Fibroblast of villous mesenchyme (primary cell): Measurements from ENCODE around the gene RGS9. TPM values are rescaled to one million over a fixed set of nuclear protein-coding genes. Genes with fewer than 3 reads are reported as not detected.
A peak's percentile ranks its signal among the peaks of the same experiment; 100 is the strongest.

ENCODE experiments used
- DNase-seq: peaks from one replicate; pipeline ENCODE4 v3.0.0-alpha.2; 2010; ENCODE audit warnings: low read depth
- H3K4me3 ChIP-seq: 2 replicates; pipeline ENCODE4 v1.5.1; 2011; ENCODE audit warnings: low read depth, mild to moderate bottlenecking, low read length
- total RNA-seq: library from RNA; depleted of rRNA; stranded (reverse); fragments of >200 nt; gene quantifications from 2 replicates; pipeline ENCODE4 v1.2.3, GENCODE V29; 2012
- TF ChIP-seq, protein P1 (sequence below): IDR thresholded peaks from 2 replicates; pipeline ENCODE4 v1.5.1; 2012; ENCODE audit warnings: low read depth, mild to moderate bottlenecking, low read length; ENCODE audit not compliant: insufficient read depth

The RGS9 gene
- total RNA-seq, 1 donor: 2.2 TPM

DNA sequence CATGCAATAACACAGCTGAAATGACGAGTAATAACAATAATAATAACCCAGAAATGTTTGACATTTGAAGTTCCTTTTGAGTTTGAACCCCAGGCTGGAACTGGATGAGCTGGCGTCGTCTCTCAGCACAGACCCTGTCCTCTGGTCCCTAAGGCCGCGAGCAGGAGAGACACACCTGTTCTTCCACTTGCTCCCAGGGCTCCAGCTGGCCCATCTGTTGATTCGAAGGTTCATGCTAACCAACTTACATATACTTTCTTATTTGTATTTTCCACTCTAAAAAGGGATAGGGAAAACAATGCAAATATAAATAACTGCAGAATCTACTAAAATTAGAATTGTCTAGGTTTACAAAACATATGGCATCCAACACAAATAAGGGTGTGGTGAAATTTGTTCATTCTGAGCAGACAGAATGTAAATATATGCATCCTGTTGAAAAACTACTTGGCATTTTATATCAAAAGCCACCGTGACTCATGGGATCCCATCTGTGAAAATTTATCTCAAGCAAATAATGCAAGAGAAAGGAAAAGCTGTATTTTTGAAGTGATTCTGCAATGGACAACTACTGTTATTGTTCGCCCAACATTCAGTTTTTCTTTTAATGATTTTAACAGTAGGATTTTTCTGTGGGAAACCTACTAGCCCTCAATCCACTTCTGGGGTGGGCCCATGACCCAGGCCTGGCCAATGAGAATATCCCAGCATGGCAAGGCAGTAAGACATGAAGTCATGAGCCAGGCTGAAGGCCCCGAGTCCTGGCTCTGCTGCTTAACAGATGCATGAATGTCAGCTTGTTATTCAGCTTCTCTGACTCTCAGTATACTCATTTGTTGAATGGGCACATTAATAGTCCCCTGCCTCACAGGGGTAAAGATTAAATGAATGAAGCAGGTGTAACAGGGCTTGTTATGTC is 13.2 kb upstream of the RGS9 start:
- TF ChIP-seq, protein P1, sequence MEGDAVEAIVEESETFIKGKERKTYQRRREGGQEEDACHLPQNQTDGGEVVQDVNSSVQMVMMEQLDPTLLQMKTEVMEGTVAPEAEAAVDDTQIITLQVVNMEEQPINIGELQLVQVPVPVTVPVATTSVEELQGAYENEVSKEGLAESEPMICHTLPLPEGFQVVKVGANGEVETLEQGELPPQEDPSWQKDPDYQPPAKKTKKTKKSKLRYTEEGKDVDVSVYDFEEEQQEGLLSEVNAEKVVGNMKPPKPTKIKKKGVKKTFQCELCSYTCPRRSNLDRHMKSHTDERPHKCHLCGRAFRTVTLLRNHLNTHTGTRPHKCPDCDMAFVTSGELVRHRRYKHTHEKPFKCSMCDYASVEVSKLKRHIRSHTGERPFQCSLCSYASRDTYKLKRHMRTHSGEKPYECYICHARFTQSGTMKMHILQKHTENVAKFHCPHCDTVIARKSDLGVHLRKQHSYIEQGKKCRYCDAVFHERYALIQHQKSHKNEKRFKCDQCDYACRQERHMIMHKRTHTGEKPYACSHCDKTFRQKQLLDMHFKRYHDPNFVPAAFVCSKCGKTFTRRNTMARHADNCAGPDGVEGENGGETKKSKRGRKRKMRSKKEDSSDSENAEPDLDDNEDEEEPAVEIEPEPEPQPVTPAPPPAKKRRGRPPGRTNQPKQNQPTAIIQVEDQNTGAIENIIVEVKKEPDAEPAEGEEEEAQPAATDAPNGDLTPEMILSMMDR: no peak
- H3K4me3 ChIP-seq: no peak overlapping the region
- DNase-seq: peak; percentile 49

DNA sequence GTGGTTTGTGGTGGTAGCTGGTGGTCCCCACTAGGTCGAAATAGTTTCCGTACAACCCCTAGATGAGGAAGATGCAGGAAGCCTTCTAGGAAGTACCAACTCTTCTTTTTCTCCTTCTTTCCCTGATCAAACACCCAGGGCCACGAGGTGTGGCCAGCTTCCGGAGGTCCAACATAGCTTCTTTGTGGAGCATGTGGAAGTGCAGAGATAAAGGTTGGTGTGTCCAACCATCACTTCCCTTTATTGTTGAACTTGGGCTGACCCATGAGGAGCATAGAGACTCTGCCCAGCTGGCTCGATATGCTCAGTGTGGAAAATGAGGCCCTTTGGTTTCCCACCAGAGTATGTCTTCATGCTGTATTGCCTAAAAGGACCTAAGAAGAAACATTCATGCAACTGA is 6.3 kb upstream of the RGS9 start:
- no peak overlapping the region for H3K4me3 ChIP-seq
- DNase-seq: no peak
- TF ChIP-seq, protein P1: no peak

DNA sequence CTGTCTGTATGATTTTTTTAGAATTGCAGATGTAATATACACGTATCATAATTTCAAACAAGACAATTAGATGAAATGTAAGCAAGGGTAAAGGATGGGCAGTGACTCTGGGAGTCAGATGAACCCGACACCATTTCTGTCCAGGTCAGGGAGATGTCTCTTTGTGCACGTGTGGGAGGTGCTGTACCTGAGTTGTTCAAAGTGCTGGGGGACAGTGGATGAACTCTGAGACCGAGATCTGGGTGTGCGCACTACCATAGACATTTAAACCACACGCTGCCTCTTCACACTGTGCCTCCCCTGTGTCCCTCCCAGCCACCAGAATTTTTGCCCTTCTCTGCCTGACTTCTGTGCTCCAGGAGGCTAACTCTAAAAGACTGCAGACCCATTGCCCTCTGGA is 5.9 kb upstream of the RGS9 start:
- no peak overlapping the region for H3K4me3 ChIP-seq
- no peak for DNase-seq
- TF ChIP-seq, protein P1: no peak

DNA sequence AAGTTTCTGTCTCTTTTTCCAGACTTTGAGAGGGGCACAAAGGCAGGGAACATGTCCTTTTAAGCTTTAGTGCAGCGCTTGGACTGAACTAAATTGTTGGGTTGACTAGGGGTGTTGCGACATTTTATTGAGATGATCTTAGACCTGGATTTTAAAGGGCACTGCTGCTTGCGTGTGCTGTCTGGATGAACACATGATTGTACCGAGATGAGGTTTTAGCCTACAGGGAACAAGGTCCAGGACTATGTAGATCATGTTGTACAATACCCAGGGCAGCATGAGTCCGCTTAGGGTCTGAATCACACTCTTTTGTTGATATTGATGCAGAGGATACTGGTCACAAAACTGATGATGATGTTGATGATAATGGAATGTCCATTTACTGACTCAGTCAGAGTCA is 5.2 kb upstream of the RGS9 start:
- peak; percentile 85 for DNase-seq
- no peak overlapping the region for H3K4me3 ChIP-seq
- TF ChIP-seq, protein P1: no peak

DNA sequence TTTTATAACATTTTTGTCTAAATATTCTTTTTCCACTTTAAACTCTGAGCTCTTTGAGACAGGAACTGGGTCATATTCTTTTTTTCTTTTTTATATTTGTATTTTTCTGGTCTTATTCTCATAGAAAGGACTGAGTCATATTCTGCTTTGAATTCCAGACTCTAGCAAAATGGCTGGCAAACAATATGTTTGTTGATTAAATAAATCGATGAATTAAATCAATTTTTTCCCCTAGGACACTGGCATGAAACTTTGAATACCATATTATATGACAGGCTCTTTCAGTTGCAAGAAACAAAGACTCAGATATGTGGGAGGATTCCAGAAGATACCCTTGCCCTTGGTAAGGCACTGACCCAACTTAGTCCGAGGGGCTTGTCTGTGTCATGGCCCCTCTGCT is 3.1 kb upstream of the RGS9 start:
- no peak overlapping the region for H3K4me3 ChIP-seq
- TF ChIP-seq, protein P1: no peak
- DNase-seq: no peak

DNA sequence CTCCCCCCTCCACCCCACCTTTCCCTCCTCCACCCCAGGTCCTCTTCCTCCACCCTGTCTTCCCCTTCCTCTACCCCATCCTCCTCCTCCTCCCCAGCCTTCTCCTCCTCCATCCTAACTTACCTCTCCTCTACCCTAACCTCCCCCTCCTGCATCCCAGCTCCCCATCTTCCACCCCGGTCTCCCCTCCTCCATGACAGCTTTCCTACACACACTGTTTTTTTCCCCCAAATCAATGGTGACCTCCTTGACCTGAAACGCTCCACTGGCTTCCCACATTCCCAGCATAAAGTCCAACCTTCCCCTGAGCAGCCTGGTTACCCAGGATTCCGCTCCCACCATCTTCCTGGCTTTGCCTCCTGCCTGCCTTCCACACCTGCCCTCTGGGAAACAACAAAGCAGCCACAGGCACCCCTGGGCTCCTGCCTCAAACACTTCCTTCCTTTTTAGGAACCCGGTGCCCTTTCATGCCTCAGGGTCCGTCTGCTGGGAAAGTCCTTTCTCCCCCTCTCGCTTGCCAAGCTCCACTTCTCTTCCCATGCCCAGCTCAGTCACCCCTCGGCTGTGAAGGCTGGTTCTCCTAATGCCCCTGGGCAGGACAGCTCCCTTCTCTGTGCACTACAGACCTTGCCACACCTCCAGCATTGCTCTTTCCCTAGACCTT is 2.1 kb downstream of the RGS9 start:
- TF ChIP-seq, protein P1: no peak
- DNase-seq: no peak
- no peak overlapping the region for H3K4me3 ChIP-seq
